Measurements from ENCODE around the gene TSNAX.

- TF ChIP-seq CTCF (IDR thresholded peaks at IDR 0.05; ENCODE audit: insufficient read depth, low read length) (no peak), REST (IDR thresholded peaks at IDR 0.05; ENCODE audit: insufficient replicate concordance, low read depth) (no peak), POLR2AphosphoS5 (IDR thresholded peaks at IDR 0.05; ENCODE audit: low read depth) (no peak), GABPA (IDR thresholded peaks at IDR 0.05; ENCODE audit: low read depth) (no peak)
Measured at GRCh38 chr1:231576804-231577718, 48.6 kb downstream of the TSNAX start.

Measured in HL-60 (cell line).